Memory B cell (primary cell): ENCODE measurements around the gene ZNF487.
"Not testable (repeated sequence)": the region's sequence is repeated elsewhere in the genome, so short reads cannot be mapped to it uniquely, and the experiment has no call there.

Experiments used
- ATAC-seq: fragments of 150-1000 bp; cut with Tn5 transposase; 2 replicates; pipeline ENCODE4 v1.10.0; 2021; ENCODE audit warnings: low read depth, mild to moderate bottlenecking, moderate library complexity
- DNase-seq, 2 donors: peaks; one replicate each; pipeline ENCODE4 v3.0.0; 2022; ENCODE audit warnings: low spot score in 2 of 2
- H3K27ac Mint-ChIP-seq: one replicate; pipeline ENCODE4 v1.8.0; 2022; ENCODE audit warnings: mild to moderate bottlenecking, moderate library complexity, mixed read lengths
- H3K27me3 Mint-ChIP-seq: one replicate; pipeline ENCODE4 v1.8.0; 2022; ENCODE audit warnings: mixed read lengths
- H3K36me3 Mint-ChIP-seq: one replicate; pipeline ENCODE4 v1.8.0; 2022; ENCODE audit warnings: mild to moderate bottlenecking, mixed read lengths
- H3K4me1 Mint-ChIP-seq: one replicate; pipeline ENCODE4 v1.8.0; 2022; ENCODE audit warnings: mixed read lengths
- H3K4me3 Mint-ChIP-seq: one replicate; pipeline ENCODE4 v1.8.0; 2022; ENCODE audit warnings: mild to moderate bottlenecking, moderate library complexity, mixed read lengths
- H3K9me3 Mint-ChIP-seq: one replicate; pipeline ENCODE4 v1.8.0; 2022; ENCODE audit warnings: mixed read lengths

The ZNF487 gene

DNA sequence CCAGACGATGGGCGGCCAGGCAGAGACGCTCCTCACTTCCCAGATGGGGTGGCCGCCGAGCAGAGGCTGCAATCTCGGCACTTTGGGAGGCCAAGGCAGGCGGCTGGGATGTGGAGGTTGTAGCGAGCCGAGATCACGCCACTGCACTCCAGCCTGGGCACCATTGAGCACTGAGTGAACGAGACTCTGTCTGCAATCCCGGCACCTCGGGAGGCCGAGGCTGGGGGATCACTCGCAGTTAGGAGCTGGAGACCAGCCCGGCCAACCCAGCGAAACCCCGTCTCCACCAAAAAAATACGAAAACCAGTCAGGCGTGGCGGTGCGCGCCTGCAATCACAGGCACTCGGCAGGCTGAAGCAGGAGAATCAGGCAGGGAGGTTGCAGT is 28.8 kb downstream of the ZNF487 start:
- not testable (repeated sequence) for H3K27ac Mint-ChIP-seq, ATAC-seq, H3K36me3 Mint-ChIP-seq, H3K9me3 Mint-ChIP-seq, H3K27me3 Mint-ChIP-seq, H3K4me1 Mint-ChIP-seq, H3K4me3 Mint-ChIP-seq, DNase-seq

DNA sequence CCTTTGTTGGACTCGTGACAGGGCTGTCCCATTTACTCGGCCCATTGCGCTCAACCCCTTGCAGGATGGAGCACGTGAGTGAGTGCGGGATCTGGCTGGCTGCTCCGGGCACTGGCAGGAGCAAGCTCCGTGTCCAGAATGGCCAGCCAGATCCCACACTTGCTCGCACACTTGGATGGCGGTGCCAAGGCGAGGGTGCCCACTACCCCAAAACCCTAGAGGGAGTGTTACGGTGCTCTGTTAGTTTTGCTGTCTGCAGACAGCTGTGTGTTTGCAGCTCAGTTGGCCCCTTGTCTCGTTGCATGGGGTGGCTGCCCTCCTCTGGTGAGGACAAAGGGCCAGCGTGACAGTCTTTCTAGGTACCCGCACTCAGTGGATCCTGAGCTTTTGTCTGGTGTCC is 34.2 kb downstream of the ZNF487 start:
- peaks cover 23% of the 10 kb centered on the region for H3K36me3 Mint-ChIP-seq
- H3K27ac Mint-ChIP-seq: no peak overlapping the region
- DNase-seq (no peak), ATAC-seq (no peak)
- H3K27me3 Mint-ChIP-seq: no peaks in the 10 kb centered on the region
- H3K9me3 Mint-ChIP-seq: no peaks in the 10 kb centered on the region
- H3K4me3 Mint-ChIP-seq: no peak overlapping the region
- peaks cover 2% of the 10 kb centered on the region for H3K4me1 Mint-ChIP-seq

DNA sequence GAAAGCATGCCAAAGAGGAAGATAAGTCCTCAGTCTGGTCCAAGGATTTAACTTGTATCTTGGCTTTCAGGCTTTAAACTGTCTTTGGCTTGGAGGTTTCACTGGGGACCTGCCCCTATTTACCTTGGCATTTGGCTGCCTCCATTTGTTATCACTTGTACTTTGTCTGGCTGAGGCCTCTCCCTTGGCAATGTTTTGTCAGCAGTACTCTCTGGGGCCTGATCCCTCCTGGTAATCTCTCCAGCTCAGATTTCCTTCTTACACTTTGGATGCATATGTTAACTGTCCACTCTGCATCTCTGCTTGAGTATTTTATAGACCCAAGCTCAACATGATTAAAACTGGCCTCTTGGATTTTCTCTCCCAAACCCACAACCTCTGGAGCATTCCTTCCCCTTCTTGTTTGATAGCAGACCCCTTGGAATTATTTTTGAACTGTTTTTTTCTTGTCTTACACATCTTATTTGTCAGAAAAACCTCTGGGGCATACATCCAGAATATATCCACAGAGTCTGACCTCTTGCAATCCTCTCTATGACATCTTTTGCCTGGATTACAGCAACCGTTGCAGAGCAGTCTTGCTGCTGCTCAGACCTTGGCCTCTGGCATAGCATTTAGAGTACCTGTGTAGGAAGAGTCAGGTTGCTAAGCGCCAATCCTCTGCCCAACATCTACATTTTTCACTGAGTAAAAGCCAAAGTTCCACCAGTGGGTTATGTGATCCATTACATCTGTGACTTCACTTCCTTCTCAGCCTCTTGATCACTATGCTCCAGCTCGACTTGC is 35.2 kb downstream of the ZNF487 start:
- peaks cover 2% of the 10 kb centered on the region for H3K4me1 Mint-ChIP-seq
- H3K9me3 Mint-ChIP-seq: peaks cover 1% of the 10 kb centered on the region
- no peak overlapping the region for H3K4me3 Mint-ChIP-seq
- H3K36me3 Mint-ChIP-seq: peaks cover 29% of the 10 kb centered on the region
- H3K27ac Mint-ChIP-seq: no peak overlapping the region
- no peak for DNase-seq
- no peak for ATAC-seq
- H3K27me3 Mint-ChIP-seq: no peaks in the 10 kb centered on the region

DNA sequence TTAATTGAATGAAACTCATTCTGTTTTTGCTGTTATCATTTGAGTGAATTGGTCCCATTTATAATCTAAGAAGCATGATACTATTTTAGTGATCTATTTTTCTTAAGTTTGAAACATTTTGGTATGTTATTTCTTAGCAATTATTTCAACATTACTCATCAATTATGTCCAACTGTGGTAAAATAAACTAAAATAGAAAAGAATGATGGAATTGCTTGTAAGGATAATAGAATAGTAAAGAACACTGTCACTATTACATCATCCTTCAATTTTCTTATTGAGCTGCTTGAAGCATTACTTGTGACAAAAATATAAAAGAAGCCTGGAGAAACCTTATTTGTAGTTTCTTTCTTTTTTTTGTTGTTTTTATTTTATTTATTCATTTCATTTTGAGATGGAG is 42.4 kb downstream of the ZNF487 start:
- no peak overlapping the region for H3K27ac Mint-ChIP-seq
- peaks cover 47% of the 10 kb centered on the region for H3K36me3 Mint-ChIP-seq
- H3K27me3 Mint-ChIP-seq: no peaks in the 10 kb centered on the region
- no peaks in the 10 kb centered on the region for H3K4me1 Mint-ChIP-seq
- DNase-seq: no peak
- peaks cover 13% of the 10 kb centered on the region for H3K9me3 Mint-ChIP-seq
- no peak overlapping the region for H3K4me3 Mint-ChIP-seq
- ATAC-seq: no peak

DNA sequence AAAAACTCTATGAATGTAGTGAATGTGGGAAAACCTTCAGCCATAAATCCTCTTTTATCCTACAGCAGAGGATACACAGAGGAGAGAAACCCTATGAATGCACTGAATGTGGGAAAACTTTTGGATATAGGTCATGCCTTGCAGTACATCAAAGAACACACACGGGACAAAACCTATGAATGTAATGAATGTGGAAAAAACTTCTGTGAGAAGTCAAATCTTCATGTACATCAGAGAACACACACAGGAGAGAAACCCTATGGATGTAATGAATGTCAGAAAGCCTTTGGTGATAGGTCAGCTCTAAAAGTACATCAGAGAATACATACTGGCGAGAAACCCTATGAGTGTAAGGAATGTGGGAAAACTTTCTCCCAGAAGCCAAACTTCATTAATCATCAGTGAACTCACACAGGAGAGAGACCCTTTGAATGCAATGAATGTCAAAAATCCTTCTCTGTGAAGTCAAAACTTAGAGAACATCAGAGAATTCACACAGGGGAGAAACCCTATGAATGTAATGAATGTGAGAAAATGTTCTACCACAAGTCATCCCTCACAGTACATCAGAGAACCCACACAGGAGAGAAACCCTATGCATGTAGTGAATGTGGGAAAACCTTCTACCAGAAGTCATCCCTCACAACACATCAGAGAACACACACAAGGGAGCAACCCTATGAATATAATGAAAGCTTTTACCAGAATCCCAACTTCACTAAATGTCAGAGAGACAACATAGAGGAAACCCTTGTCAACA is 45.6 kb downstream of the ZNF487 start:
- DNase-seq (no peak), ATAC-seq (no peak)
- H3K9me3 Mint-ChIP-seq: peaks cover 13% of the 10 kb centered on the region
- H3K27ac Mint-ChIP-seq: no peak overlapping the region
- H3K4me3 Mint-ChIP-seq: no peak overlapping the region
- peaks cover 39% of the 10 kb centered on the region for H3K36me3 Mint-ChIP-seq
- H3K27me3 Mint-ChIP-seq: no peaks in the 10 kb centered on the region
- no peaks in the 10 kb centered on the region for H3K4me1 Mint-ChIP-seq

DNA sequence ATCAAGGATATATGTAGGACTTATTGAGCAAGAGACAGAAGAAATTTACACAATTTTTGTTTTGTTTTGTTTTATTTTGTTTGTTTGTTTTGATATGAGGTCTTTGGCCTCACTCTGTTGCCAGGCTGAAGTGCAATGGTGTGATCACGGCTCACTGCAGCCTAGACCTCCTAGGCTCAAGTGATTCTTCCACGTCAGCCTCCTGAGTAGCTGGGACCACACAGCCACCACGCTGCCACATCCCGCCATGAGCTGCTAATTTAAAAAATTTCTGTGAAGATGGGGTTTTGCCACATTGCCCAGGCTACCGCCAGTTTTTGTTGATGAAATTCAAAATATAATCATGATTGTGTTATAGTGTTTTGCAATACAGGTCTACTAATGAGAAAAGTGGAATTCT is 54.9 kb downstream of the ZNF487 start:
- ATAC-seq: no peak
- no peak for DNase-seq
- H3K27ac Mint-ChIP-seq: no peak overlapping the region
- H3K27me3 Mint-ChIP-seq: peaks cover 4% of the 10 kb centered on the region
- H3K4me3 Mint-ChIP-seq: no peak overlapping the region
- no peaks in the 10 kb centered on the region for H3K4me1 Mint-ChIP-seq
- peaks cover 2% of the 10 kb centered on the region for H3K36me3 Mint-ChIP-seq
- peaks cover 2% of the 10 kb centered on the region for H3K9me3 Mint-ChIP-seq

DNA sequence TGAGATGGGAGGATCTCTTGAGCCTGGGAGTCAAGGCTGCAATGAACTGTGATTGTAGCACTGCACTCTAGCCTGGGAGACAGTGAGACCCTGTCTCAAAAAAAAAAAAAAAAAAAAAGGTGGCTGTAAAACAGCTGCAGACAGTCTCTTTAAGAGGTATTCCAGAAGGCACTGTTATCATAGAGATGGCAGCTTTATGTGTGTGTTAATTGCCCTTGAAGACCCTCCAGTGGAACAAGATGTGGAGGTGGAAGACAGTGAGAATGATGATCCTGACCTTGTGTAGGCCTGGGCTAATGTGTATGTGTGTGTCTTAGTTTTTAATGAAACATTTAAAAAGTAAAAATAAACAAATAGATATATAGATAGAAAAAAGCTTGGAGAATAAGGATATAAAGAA is 66.0 kb downstream of the ZNF487 start:
- no peaks in the 10 kb centered on the region for H3K27me3 Mint-ChIP-seq
- ATAC-seq (no peak), DNase-seq (no peak)
- no peaks in the 10 kb centered on the region for H3K4me1 Mint-ChIP-seq
- no peak overlapping the region for H3K4me3 Mint-ChIP-seq
- H3K36me3 Mint-ChIP-seq: peaks cover 8% of the 10 kb centered on the region
- H3K27ac Mint-ChIP-seq: no peak overlapping the region
- peaks cover 2% of the 10 kb centered on the region for H3K9me3 Mint-ChIP-seq

DNA sequence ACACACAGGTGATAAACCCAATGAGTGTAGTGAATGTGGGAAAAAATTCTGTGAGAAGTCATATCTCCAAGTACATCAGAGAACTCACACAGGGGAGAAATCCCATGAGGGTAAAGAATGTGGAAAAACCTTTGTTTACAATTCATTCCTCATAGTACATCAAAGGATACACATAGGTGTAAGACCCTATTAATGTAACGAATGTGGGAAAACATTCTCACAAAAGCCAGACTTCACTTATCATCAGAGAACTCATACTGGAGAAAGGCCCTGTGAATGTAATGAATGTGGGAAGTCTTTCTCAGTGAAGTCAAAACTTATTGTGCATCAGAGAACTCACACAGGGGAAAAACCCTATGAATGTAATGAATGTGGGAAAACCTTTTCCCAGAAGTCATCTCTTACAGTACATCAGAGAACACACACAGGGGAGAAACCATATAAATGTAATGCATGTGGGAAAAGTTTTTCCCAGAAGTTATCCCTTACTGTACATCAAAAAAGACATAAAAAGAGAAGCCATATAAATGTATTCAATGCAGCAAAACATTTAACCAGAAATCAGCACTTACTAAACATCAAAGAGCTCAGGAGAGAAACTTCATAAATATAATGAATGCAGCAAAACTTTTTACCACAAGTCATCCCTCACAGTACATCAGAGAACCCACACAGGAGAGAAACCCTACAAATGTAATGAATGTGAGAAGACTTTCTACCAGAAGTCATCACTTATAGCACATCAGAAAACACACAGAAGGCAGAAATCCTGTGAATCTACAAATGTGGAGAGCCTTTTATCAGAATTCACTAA is 87.7 kb downstream of the ZNF487 start:
- no peak for DNase-seq
- H3K27ac Mint-ChIP-seq: no peak overlapping the region
- H3K4me1 Mint-ChIP-seq: no peaks in the 10 kb centered on the region
- H3K9me3 Mint-ChIP-seq: peaks cover 37% of the 10 kb centered on the region
- no peak for ATAC-seq
- H3K27me3 Mint-ChIP-seq: peaks cover 3% of the 10 kb centered on the region
- peaks cover 17% of the 10 kb centered on the region for H3K36me3 Mint-ChIP-seq
- no peak overlapping the region for H3K4me3 Mint-ChIP-seq
